ENCODE results near the gene KIAA1958.
"Not testable (repeated sequence)": the region's sequence is repeated elsewhere in the genome, so short reads cannot be mapped to it uniquely, and the experiment has no call there.

Gene KIAA1958

DNA sequence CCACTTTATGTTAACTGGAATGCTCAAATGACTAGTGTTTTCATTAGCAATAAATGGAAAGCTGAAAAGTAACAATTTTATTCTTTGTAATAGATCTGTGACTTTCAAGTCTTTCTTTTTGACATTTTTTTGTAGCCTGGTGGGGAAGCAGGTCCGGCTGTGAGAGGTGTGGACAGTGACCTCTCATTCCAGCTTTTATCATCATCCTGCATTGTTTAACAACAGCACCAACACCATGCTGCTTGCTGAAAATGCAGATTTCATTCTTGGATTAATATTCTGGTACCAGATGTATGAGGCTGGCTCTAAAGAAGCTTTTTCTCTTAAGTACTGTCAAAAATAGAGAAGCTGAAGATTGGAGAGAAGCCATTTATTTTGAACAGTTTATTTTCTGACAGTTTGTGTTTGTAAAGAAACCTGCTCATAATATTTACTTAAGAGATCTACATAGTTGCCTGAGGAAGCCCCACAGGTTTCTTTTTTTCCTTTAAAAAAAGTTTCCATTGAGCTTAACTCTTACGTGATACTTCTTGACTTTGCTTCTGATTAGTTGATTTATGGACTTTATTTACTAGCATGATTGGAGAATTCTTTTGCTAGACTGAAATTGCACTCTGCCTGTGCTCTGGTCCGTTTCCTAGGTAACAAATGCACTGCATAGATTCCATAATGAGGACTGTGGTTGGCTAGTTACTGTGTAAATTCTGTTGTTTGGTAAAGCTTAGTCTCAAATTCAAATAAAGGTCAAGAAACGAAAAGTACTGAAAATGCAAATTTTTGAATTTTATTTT, 3.4 kb downstream of the KIAA1958 start:
- peak; percentile 64 for DNase-seq

DNA sequence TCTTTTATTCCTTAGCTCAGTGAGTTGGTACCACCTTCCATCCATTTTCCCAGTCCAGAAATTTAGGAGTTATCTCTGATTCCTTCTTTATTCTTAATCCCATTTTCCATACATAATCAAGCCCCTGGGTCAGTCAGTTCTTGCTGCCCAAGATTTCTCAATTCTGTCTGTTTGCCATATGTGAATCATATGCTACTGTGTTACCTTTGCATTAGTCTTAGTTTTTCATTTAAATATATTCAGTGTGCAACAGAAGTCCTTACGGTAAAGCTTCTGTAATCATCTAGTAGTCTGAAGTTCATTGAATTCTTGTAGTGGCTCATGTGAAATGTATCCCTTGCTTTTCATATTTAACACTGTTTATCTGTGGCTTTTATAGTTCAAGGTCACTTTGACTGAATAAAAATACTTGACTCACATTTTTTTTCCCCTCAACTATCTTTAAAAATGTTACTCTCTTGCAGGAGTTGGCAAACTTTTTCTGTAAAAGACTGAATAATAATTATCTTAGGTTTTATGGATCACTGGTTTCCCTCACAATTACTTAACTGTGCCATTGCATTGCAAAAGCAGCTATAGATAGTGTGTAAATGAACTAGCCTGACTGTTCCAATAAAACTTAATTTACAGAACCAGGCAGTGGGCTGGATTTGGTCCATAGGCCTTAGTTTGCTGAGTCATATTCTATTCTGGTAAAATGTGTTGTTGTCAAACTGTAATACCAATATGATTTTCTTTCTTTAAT, 6.9 kb downstream of the KIAA1958 start:
- DNase-seq, result no peak

DNA sequence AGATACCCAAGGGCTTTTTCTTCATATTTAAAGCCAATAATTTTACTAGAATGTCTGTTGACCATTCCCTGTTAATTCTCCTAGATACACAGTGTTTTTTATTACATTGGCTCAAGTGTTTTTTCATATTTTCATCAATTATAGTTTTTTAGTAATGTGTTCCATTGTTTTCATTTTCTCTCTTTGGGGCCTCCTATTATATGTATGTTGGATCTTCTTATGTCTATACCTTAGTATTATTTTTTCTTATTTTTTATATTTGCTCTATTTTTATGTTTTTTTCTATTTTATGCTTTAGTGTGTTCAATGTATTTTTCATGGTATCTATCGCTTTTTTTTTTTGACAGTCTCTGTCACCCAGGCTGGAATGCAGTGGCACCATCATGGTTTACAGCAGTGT, 7.5 kb downstream of the KIAA1958 start:
- DNase-seq, result no peak

DNA sequence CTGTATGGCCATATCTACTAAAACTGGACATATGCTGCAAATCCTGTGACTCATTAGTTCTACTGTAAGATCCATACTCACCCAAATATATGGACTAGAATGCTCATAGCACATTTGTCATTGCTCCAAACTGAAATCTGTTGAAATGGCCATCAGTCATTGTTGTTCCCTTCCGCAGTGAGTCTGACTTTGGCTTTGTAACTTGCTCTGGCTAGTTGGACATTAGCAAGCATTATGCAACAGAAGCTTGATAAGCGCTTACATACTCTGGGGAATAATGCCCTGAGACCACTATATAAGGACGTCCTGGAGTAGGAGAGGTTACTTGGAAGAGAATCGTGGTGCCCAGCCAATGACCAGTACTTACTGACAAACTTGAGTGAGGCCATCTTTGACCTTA, 9.0 kb downstream of the KIAA1958 start:
- no peak for DNase-seq

DNA sequence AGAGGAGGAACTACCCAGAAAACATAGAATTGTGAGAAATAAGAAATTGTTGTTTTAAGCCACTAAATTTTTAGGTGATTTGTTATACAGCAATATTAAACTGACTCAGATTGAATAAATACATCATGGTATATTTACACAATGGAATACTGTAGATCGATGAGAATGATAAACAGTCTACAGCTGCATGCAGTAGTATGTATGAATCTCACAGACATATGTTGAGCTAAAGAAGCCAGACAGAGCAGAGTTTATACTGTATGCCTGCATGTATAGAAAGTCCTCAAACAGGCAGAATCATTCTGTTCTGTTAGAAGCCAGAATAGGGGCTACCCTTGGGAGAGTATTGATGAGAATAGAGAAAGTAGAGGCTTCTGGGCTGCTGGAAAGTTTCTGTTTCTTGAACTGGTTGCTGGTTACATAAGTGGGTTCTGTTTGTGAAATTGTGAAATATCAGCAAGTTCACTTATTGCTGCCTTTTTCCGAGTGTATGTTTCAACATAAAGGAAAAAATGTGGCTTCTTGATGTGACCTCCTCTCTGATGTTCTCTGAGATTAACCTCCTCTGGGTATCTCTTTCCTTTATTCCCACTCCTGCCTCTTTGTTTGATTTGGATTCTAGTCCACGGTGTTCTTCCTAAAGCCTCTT, 9.6 kb downstream of the KIAA1958 start:
- no peak for DNase-seq

DNA sequence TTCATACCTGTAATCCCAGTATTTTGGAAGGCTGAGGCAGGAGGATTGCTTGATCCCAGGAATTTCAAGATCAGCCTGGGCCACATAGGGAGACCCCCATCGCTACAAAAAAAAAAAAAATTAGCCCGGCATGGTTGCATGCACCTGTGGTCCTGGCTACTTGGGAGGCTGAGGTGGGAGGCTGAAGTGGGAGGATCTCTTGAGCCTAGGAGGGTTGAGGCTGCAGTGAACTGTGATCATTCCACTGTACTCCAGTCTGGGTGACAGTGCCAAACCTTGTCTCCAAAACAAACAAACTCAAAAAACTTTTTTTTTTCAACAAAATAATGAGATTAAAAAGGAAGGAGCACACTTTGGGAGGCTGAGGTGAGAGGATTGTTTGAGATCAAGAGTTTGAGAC, 14.2 kb downstream of the KIAA1958 start:
- DNase-seq, result no peak

DNA sequence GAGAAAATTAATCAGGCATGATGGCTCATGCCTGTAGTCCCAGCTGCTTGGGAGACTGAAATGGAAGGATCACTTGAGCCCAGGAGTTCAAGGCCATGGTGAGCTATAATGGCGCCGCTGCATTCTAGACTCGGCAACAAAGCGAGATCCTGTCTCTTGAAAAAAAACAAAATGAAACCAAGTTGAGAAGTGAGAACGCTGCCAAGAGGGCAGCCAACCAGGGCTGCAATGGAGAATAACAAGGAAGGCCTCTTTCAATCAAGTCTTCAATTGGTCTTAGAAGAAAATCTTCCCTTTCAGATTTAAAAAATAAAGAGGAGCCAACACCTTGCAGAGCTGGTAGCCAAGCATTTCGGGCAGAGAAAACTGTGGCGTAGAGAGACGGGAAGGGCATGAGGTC, 14.7 kb downstream of the KIAA1958 start:
- no peak for DNase-seq

DNA sequence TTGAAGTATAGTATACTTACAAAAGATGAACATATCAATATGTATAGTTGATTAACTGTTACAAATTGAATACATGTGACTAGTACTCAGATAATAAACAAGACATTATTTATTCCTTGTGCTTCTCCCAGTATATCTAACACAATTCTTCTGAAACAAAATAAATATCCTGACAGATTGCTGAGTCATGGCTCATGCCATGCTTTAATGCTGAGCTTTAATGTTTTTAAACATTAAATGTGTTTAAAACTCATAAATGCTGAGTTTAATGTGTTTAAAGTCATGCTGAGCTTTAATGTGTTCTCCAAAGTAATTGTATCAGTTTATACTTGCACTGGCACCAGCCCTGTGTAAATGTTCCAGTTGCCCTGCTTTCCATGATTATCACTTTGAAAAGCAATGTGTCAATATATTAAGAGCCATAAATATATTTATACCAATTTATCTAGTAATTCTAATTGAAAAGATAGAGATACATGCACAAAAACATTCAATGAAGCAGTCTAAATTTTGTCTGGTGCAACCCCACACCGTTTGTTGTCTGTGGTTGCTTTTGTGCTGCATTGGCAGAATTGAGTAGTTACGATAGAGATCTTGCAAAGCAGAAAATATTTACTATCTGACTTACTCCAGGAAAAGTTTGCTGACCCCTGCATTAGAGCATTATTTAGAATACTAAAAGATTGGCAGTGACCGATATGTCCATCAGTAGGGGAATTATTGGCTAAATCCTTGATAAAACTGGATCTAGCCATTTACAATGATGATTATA, 15.7 kb downstream of the KIAA1958 start:
- no peak for DNase-seq

DNA sequence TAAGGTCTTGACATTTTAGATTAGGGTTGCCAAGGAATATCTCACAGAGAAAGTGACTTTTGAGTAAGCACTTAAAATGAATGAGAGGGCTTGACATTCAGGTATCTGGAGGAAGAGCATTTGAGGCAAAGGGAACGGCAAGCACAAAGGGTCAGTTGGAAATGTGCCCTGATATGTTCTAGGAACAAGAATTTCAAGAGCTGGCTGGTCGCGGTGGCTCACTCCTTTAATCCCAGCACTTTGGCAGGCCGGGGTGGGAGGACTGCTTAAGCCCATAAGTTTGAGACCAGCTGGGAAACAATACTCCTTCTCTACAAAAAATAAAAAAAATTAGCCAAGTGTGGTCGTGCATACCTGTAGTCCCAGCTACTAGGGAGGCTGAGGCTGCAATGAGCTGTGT, 16.5 kb downstream of the KIAA1958 start:
- no peak for DNase-seq

DNA sequence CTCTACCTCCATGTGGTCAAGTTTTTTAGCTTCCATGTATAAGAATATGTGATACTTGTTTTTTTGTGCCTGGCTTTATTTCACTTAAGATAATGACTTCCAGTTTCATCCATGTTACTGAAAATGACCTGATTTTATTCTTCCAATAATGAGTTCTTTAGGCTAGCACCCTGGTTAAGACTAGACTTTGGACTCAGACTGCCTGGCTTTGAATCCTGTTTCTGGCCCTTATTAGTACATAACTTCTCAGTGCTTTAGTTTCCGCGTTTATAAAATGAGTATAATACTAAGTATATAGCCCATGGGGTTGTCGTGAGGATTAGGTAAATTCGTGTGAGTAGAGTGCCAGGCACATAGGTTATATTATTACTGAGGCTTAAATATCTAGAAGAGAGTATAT, 18.5 kb downstream of the KIAA1958 start:
- no peak for DNase-seq

DNA sequence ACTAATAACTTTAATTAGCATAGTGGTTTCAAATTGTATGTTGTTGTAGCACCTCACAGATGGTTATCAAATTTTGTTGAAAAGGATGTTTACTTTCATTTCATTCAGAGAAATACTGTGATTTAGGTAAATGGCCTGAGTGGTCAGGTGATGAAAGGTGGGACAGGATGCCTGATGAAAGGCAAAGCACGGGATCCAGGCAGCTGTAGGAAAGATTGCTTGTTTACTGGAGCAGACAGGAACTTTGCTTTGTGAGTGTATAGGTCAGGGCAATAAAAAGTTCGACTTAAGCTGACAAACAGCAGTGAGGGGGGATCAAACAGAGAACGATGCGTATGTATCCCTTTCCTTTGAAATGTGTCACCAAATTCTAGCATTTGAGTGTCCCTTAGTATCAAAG, 19.0 kb downstream of the KIAA1958 start:
- DNase-seq, result no peak

DNA sequence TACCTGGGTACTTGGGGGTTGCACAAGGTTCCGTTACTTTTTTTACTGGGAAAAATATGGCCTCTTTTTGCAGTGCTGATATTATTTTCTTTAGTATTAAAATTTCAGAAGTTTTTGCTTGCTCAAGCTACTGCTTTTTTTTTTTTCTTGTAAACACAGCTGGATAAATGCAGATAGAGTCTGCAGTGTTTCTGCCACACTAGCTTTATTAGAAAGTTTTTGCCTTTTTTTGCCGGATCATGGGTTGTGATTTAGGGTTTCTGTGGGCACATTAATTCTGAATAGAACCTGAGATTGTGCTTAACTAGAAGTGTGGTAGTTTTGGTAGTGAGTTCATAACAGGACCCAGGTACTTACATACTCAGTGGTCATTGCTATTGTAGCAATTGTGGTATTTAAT, 19.9 kb downstream of the KIAA1958 start:
- no peak for DNase-seq

DNA sequence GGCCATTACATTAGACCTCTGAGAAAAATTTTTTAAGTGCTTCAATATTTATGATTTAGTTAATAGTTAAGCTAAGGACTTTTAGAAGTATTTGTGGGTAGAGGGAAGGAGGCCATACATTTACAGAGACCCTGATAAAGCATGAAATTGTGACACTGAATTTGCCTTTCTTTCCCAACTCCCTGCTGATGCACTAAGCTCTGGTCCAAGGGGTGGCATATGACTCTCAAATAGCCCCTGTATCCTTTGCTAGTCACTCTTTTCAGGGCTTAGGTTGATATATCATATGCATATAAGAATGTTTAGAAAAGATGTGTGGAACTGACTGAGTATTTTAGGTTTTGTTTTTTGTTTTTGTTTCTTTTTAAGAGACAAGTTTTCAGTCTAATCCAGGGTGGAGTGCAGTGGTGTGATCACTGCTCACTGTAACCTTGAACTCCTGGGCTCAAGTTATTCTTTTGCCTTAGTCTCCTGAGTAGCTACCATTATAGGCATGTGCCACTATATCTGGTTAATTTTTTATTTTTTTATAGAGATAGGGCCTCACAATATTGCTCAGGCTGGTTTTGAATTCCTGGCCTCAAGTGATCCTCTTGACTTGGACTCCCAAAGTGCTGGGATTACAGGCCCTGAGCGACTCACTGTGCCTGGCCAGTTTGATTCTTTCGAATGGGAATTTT, 20.5 kb downstream of the KIAA1958 start:
- DNase-seq, result no peak

DNA sequence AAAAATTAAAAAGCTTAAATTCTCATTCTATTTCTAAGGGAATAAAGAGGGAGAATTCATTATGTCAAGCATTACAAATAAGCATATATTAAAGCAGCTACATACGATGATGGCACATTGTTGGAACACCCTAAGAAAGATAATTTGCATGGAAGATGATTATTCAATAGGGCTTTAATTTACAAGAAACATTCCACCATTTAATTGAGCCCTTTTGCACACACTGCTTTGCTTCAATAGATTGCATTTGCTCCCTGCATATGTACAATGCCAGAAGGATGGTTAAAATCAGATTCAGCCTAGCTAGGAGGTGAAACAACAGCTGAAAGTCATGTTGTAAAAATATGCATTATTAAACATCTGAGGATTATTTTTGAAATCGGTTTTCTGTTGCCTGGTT, 21.8 kb downstream of the KIAA1958 start:
- DNase-seq, result no peak

DNA sequence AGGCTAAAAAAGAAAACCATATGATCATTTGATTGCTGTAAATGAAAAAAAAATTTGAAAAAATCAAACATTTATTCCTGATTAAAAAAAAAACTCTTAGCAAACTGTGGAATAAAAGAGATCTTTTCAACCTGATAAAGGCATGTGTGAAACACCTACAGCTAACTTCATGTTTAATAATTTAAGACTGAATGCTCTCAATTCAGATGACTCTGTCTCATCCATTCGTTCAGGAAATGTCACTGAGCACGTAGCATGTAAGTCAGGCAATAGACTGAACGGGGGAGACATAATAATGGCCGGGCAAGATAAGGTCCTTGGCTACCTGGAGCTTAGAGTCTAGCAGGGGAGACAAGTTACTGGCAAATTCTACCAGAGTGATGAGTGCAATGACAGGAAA, 25.8 kb downstream of the KIAA1958 start:
- DNase-seq, result not testable (repeated sequence)

DNA sequence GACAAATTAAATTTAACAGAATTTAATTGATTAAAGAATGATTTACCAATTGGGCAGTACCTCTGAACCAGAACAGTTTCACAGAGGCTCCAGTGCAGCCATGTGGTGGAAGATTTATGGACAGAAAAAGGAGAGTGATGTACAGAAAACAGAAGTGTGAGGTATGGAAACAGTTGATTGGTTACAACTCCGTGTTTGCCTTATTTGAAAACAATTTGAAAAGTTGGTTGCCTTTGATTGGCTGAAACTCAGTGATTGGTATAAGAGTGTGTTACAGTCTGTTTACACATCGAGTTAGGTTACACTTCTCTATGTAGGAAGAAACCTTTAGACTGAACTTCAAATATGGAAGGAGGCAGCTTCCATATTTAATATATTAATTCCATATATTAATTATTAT, 30.1 kb downstream of the KIAA1958 start:
- DNase-seq, result no peak

DNA sequence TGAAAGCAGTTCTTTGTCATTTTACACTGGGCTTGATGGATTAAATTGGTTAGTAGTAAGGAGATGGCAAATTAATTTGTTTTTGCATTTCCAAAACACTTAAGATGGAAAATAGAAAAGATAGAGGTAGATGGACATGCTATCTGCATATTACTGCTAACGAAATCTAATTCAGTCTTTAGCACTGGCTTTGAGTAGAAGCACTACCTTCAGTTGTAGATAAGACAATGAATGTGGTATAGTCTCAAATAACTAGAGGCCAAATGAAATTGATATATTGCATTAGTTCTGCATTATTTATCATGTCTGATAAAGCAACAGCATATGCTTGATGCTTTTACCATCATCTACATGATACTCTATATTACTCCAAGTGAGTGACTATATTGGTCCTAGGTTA, 33.4 kb downstream of the KIAA1958 start:
- DNase-seq, result peak; percentile 55

DNA sequence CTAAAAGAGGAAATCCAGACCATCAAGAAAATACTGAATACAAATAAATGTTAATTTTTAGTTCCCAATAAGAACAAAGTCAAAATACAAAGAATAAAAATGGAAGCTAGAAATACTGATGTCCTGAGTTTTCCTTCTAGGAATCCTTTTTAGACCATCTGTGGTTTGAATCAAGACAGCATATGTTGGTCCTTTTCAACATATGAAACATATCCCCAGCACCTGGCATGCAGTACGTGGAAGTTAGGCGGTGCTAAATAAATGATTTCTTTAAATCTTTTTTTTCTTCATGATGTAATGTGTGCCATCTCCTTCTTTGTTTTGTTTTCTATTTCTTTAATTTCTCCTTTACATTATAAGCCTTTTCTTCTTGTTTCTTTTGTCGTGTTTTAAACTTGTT, 34.0 kb downstream of the KIAA1958 start:
- no peak for DNase-seq

DNA sequence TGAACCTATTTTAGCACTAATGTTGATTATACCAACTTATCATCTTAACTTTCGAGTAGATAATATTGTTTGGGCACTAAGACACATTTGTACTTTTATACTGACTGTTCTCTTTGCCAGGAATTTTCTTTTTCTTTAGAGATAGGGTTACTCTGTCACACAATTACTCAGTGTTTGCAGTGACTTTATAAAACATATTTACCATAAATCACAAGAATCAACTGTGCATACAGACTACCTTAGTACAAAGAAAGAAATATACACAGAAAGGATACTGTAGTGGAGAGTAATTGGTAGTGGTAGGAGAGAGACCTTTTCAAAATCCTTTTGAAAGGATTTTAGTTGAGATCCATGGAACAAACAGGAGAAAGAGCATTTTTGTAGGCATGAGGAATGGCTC, 40.3 kb downstream of the KIAA1958 start:
- no peak for DNase-seq

DNA sequence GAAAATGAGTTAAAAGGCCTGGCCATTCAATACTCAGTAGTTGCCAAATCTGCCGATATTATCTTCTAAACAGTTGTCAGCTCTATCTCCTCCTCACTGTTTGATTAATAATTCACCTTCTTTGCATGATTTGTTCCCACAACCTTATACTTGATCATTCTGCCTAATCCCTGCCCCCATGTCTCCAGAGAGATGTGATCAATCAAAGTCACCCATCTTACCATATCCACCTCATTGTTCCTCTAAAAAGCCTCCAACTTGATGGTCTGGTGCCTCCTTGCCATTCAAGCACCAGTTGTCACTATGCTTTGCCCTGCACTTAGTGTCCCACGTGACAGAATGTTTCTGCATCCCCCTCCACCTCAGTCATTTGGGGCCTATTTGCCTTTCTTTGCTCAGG, 41.3 kb downstream of the KIAA1958 start:
- no peak for DNase-seq

DNA sequence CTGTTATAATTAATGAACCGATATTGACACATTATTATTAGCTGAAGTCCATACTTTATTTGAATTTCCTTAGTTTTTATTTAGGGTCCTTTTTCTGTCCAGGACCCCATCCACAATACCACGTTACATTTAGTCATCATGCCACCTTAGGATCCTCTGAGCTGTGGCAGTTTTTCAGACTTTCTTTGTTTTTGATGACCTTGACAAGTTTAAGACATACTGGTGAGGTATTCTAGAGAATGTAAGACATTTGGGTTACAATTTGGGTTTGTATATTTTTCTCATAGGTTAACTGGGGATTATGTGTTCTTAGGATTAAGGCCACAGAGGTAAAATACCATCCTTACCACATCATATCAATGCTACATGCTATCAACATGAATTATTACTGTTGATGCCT, 42.7 kb downstream of the KIAA1958 start:
- no peak for DNase-seq

DNA sequence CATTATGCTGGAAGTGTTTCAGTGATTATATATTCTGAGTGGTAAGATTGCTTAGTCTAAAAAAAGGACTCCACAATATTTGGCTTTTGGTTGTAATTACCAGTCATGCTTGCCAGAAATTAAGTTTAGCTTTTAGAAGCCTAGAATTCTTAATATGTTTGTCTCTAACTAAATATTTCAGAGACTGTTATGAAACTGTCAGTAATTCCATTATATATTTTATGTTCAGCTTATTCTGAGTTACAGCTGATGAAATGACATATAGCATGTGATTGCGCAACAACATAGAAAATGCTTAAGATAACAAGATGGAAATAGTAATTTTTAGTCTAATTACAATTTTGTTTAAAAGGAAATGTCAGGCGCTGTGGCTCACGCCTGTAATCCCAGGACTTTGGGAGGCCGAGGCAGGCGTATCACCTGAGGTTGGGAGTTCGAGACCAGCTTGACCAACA, 44.2 kb downstream of the KIAA1958 start:
- no peak for DNase-seq
